GM12892 (cell line): Measurements from ENCODE around the gene HSD17B7. TPM values are rescaled to one million over a fixed set of nuclear protein-coding genes. Genes with fewer than 3 reads are reported as not detected.
"Not testable (repeated sequence)": the region's sequence is repeated elsewhere in the genome, so short reads cannot be mapped to it uniquely, and the experiment has no call there.

Source experiments
- DNase-seq: peaks from one replicate; pipeline ENCODE4 v3.0.0; 2011; ENCODE audit not compliant: insufficient read length
- FAIRE-seq: peaks from 2 replicates; lab custom pipeline; 2011; peaks lifted over from hg19 to GRCh38; lab: Jason Lieb, UNC
- POLR2A ChIP-seq: IDR thresholded peaks from 2 replicates; pipeline ENCODE4 v1.6.1; 2011; ENCODE audit warnings: low read depth, low read length, control low read depth
- POLR2AphosphoS5 ChIP-seq: IDR thresholded peaks from 2 replicates; pipeline ENCODE4 v1.6.1; 2011; ENCODE audit warnings: low read depth, low read length, control low read depth
- TAF1 ChIP-seq: IDR thresholded peaks from 2 replicates; pipeline ENCODE4 v1.6.1; 2011; ENCODE audit warnings: low read depth, mild to moderate bottlenecking, control low read depth, low read length, borderline replicate concordance
- polyA plus RNA-seq: library from polyadenylated mRNA; unstranded; fragments of >200 nt; gene quantifications from one replicate; pipeline ENCODE4 v1.2.1, GENCODE V29; 2012; ENCODE audit warnings: missing spikeins, inconsistent platforms; ENCODE audit not compliant: missing spikeins

The HSD17B7 gene, protein sequence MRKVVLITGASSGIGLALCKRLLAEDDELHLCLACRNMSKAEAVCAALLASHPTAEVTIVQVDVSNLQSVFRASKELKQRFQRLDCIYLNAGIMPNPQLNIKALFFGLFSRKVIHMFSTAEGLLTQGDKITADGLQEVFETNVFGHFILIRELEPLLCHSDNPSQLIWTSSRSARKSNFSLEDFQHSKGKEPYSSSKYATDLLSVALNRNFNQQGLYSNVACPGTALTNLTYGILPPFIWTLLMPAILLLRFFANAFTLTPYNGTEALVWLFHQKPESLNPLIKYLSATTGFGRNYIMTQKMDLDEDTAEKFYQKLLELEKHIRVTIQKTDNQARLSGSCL
- polyA plus RNA-seq, result 32.5 TPM

DNA sequence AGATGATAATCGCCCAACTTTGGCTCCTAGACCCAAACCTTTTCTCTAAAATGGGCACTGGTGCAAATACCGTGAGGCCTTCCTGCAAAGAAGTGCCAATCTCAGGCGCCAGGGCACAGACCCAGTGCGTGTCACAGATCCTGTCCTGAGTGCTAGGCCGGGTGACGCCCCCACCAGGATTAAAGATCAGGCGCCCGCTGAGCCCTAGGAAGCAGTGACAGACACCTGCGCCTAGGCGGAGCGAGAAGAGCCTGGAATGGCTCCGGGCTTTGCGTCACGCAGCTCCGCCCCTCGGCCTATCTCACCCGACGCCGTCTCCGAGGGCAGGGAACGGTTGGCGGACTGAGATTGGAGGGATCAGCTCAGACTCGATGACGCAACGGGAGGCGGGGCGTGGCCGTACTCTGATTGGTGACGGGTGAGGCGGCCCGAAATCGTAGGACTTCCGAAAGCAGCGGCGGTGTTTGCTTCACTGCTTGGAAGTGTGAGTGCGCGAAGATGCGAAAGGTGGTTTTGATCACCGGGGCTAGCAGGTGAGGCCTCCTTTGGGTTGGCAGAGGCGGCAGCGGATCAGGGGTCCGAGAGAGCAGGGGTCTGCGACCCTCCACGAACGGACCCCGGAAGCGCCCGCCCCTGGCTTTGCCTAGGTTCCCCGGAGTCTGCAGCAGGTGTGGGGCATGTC is at the start of gene HSD17B7:
Gene HSD17B7 (plus strand): TSS at position 400 of the 682 bp plus-strand sequence. CDS start 99 bp downstream, at position 499.
- peak; percentile 99 for FAIRE-seq
- peak; percentile 38; the same call in 1 of the 2 replicates for TF ChIP-seq POLR2A
- not testable (repeated sequence) for DNase-seq

DNA sequence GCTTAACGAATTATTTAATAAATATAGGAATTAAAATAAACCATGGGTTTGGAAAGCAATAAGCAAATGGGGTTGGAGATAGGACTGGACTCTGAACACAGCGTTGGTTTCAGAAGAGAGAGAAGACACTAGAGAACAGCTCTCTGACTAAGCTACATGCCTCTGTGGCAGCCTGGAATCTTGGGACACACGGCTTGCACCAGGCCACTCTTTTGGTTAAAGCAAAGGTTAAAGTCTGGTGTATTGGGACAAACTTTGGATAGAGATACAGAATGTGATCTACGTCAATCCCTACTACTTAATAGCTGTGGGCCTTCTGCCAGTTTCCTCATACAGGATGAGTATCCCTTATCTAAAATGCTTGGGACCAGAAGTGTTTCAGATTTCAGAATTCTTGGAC is 49.7 kb upstream of the HSD17B7 start:
- TF ChIP-seq POLR2A, result no peak
- no peak for TF ChIP-seq TAF1
- no peak for DNase-seq
- no peak for FAIRE-seq

DNA sequence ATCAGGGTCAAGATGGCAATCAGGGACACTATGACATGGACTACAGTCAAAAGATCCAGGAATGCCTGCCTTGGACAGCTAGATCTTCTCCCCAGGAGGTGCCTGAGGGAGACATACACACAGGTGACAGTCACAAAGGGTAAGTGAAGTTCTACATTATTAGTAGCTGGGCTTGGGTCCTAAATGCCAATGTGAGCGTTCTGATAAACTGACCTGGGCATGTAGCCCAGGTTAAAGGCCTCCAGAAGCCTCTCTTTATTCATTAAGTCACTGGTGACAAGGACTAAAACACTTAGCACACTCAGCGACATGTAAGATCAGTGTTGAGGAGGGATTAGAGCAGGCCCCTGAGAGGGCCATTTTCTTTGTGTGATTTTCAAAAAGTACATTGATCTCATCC is 48.9 kb upstream of the HSD17B7 start:
- DNase-seq, result no peak
- no peak for TF ChIP-seq POLR2A
- no peak for TF ChIP-seq TAF1
- TF ChIP-seq POLR2AphosphoS5, result no peak
- FAIRE-seq, result no peak

DNA sequence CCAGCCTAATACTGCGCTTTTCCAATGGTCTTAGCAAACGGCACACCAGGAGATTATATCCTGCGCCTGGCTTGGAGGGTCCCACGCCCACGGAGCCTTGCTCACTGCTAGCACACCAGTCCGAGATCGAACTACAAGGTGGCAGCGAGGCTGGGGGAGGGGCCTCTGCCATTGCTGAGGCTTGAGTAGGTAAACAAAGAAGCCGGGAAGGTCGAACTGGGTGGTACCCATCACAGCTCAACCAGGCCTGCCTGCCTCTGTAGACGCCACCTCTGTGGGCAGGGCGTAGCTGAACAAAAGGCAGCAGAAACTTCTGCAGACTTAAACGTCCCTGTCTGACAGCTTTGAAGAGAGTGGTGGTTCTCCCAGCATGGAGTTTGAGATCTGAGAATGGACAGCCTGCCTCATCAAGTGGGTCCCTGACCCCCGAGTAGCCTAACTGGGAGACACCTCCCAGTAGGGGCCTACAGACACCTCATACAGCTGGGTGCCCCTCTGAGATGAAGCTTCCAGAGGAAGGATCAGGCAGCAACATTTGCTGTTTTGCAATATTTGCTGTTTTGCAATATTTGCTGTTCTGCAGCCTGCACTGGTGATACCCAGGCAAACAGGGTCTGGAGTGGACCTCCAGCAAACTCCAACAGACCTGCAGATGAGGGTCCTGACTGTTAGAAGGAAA is 44.1 kb upstream of the HSD17B7 start:
- not testable (repeated sequence) for FAIRE-seq, DNase-seq

DNA sequence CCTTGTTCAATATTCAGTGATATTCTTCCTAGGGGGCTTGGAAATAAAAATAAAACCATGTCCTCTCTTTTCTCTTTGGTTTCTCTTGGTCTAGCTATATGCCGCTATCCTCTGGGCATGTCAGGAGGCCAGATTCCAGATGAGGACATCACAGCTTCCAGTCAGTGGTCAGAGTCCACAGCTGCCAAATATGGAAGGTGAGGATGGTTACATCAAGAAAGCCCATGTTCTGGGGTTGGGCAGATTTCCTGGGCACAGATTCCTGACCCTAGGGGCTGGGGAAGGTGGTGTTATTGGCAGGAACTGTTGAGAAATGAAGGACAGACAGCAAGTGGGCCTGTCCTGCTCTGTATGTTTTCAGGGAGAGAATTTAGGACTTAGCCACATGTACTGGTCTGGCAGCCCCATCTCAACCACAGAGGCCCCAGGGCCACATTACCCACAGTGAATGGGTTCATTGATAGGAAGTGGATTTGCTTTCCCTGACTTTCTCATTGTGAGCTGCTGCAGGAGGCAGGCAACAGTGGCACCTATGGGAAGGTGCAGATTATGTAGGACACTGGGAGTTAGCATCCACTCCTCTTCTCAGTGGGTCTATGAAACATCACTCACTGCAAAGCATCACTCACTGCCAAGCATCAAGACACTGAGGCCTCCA is 37.4 kb upstream of the HSD17B7 start:
- TF ChIP-seq TAF1, result no peak
- TF ChIP-seq POLR2A, result no peak
- no peak for TF ChIP-seq POLR2AphosphoS5
- FAIRE-seq (no peak), DNase-seq (no peak)

DNA sequence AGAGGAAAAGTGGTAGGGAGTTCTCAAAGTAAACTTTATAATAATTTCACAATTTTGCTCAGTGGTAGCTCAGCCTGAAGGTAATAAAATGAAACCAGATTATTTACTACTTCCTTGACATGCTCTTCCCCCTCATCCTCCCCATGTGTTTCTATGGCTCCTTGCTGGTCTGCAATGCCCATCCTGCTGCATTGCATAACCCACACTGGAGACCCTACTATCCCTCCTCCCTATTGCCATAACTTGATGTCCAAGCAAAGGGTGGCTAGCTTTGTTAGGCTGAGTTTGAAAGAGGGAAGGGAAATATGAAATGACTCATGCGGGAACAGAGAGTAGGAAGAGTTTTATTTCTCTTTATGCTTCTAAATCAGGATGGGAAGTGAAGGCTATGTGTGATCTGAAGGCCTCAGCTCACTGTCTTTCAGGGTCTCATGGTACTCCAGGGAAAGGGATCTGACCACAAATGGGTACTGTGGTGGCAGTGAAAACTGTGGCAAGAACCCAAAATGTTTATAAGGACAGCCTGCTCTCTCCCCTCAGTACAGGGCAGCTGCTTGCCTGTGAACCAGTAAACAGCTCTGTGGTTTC is 36.4 kb upstream of the HSD17B7 start:
- FAIRE-seq (no peak), DNase-seq (no peak)
- no peak for TF ChIP-seq POLR2AphosphoS5
- TF ChIP-seq POLR2A, result no peak
- TF ChIP-seq TAF1, result no peak

DNA sequence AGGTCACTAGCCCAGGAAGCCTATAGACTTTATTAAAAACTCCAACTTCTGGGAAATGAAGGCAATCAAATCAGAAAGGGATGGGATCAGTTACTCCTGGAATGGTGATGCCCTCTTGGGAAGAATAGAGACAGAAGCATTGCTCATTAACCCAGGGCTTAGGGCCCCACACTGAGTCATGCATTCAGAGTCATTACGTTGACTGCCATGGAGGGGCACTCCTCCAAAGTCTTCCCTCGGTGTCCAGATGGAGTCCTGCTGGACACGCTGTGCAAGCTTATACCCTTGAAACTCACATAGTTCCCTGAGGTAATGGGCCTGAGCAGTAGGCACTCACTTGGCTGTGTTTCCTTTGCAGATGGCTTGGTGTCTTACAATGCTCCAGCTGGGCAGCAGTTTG is 35.2 kb upstream of the HSD17B7 start:
- FAIRE-seq (no peak), DNase-seq (no peak)
- TF ChIP-seq POLR2A (no peak), TAF1 (no peak), POLR2AphosphoS5 (no peak)

DNA sequence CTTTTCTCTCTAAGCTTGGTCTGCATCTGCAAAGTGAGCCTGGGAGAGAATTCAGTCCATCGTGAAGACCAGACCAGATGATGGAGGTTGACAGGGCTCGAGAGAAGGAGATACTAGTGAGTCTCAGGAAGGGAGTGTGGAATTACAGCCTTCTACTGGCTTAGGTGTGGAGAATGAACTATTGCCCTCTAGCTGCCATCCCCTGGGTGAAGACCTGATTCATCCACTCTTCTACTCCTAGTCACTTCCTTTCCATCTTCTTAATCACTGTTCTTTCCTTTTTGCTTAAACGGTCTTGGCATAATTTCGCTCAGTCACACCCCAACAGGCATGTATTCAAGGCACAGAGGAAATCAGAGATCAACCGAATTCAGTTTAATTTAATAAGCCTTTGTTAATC is 34.0 kb upstream of the HSD17B7 start:
- FAIRE-seq (no peak), DNase-seq (no peak)
- TF ChIP-seq POLR2AphosphoS5 (no peak), POLR2A (no peak), TAF1 (no peak)

DNA sequence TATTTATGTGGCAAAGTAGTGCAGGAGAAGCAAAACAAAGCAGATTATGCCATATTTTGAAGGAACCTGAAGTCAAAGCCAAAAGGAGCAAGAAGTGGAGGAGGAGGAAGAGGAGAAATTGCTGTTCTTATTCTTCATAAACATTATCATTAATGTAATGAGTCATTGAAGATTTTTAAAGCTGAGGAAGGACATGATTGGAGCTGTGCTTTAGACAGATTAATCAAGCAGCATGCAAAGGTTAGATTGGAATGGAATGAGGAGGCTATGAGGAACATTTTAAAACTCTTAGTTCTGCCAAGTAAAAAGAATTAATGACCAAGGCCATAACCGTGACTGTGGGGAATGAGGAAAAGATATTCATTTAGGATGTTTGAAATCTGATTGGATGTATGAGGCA is 33.0 kb upstream of the HSD17B7 start:
- FAIRE-seq (no peak), DNase-seq (no peak)
- TF ChIP-seq POLR2A (no peak), POLR2AphosphoS5 (no peak), TAF1 (no peak)

DNA sequence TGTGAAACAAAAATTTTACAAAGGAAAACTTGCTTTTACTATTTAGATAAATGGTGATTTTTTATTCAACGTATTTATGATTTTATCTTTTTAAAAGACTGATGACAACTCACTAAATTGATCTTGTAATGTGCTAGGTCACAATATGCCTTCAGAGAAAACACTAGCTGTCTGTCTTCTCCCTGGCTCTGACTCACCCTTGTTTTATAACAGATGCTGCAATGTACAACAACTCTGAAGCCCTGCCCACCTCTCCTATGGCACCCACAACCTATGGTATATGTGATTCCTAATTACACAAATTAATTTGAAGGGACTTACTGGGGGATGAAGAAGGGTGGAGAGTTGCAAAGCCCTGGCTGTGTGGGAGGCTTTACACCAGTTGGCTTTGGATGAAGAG is 24.7 kb upstream of the HSD17B7 start:
- DNase-seq (no peak), FAIRE-seq (no peak)
- TF ChIP-seq POLR2AphosphoS5 (no peak), TAF1 (no peak), POLR2A (no peak)

DNA sequence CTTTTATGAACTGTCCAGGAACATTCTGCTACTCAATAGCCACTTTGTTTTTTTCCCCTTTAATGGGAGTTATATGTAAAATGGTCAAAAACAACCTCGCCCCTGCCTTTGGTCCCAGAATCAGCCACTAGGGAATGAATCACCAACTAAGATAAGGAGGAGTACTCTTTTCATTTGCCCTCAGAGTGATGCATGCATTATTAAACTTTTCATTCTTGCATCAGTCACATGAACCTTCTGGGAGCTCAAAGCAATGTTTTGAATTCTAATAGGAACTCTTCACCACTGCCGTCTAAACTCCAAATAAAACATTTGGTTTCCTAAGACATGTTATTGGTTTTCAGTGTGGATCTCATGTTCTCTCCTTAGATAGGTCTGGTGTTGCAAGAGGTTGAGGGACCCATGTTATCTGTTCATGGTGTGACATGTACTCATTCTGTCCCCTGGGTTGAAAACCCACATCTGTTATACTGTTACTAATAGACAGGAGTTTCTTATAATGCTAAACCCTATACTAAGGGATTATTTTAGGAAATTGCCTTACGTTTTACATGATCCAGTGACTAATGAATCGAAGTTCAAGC is 17.8 kb upstream of the HSD17B7 start:
- DNase-seq (no peak), FAIRE-seq (no peak)
- no peak for TF ChIP-seq POLR2A
- TF ChIP-seq POLR2AphosphoS5, result no peak
- no peak for TF ChIP-seq TAF1
